ENCODE measurements around the gene UAP1L1.

UAP1L1 gene

GRCh38 chr9:137045294-137046087 lies 31.8 kb upstream of the UAP1L1 start:
- no peak overlapping the region for H3K9ac ChIP-seq (ENCODE audit: low read length)
- H3K36me3 ChIP-seq (ENCODE audit: insufficient read depth, low read length): no peaks in the 10 kb centered on the region
- H3K27ac ChIP-seq (ENCODE audit: low read depth, low read length, poor library complexity, severe bottlenecking): no peak overlapping the region
- H2AFZ ChIP-seq (ENCODE audit: low read length): no peak overlapping the region
- H4K20me1 ChIP-seq (ENCODE audit: insufficient read depth, low read length): no peaks in the 10 kb centered on the region
- peak overlapping the region; percentile 38 for H3K4me3 ChIP-seq (ENCODE audit: low read depth, low read length, poor library complexity, severe bottlenecking)
- peaks cover 20% of the 10 kb centered on the region; the same call in 1 of the 2 replicates for H3K27me3 ChIP-seq (ENCODE audit: insufficient read depth, low read length)
- H3F3A ChIP-seq (ENCODE audit: insufficient read depth, low read length): no peaks in the 10 kb centered on the region
- no peaks in the 10 kb centered on the region for H3K79me2 ChIP-seq (ENCODE audit: insufficient read depth, low read length)
- H3K9me3 ChIP-seq (ENCODE audit: low read length): no peaks in the 10 kb centered on the region
- no peak for TF ChIP-seq CTCF (IDR thresholded peaks at IDR 0.05; ENCODE audit: low read length)
- no peak for TF ChIP-seq EZH2 (IDR thresholded peaks at IDR 0.05; ENCODE audit: borderline replicate concordance, low read length)
- H3K9me2 ChIP-seq (ENCODE audit: low read depth, low read length): no peaks in the 10 kb centered on the region
- peak overlapping the region; percentile 41; the same call in 1 of the 2 replicates for H3K4me2 ChIP-seq (ENCODE audit: low read length)
- peaks cover 7% of the 10 kb centered on the region for H3K4me1 ChIP-seq (ENCODE audit: insufficient read depth, low read length, severe bottlenecking)

- peak within 1 kb of the TSS; percentile 41; the same call in 1 of the 2 replicates for H3K4me2 ChIP-seq (ENCODE audit: low read length)
- no peaks in the 10 kb centered on the region for H3K9me3 ChIP-seq (ENCODE audit: low read length)
- peaks cover 7% of the 10 kb centered on the region for H3K4me1 ChIP-seq (ENCODE audit: insufficient read depth, low read length, severe bottlenecking)
- peak; percentile 81 for TF ChIP-seq CTCF (IDR thresholded peaks at IDR 0.05; ENCODE audit: low read length)
- no peak for TF ChIP-seq EZH2 (IDR thresholded peaks at IDR 0.05; ENCODE audit: borderline replicate concordance, low read length)
- H2AFZ ChIP-seq (ENCODE audit: low read length): no peak within 1 kb of the TSS
- no peak within 1 kb of the TSS for H3K9ac ChIP-seq (ENCODE audit: low read length)
- H4K20me1 ChIP-seq (ENCODE audit: insufficient read depth, low read length): no peaks in the 10 kb centered on the region
- no peaks in the 10 kb centered on the region for H3K9me2 ChIP-seq (ENCODE audit: low read depth, low read length)
- H3K36me3 ChIP-seq (ENCODE audit: insufficient read depth, low read length): no peaks in the 10 kb centered on the region
- no peak within 1 kb of the TSS for H3K27ac ChIP-seq (ENCODE audit: low read depth, low read length, poor library complexity, severe bottlenecking)
- peak within 1 kb of the TSS; percentile 38 for H3K4me3 ChIP-seq (ENCODE audit: low read depth, low read length, poor library complexity, severe bottlenecking)
- H3K79me2 ChIP-seq (ENCODE audit: insufficient read depth, low read length): no peaks in the 10 kb centered on the region
- H3F3A ChIP-seq (ENCODE audit: insufficient read depth, low read length): no peaks in the 10 kb centered on the region
- peaks cover 13% of the 10 kb centered on the region; the same call in 1 of the 2 replicates for H3K27me3 ChIP-seq (ENCODE audit: insufficient read depth, low read length)
Measured at GRCh38 chr9:137046088-137046787, 31.1 kb upstream of the UAP1L1 start, which contains the start of gene NPDC1. Gene NPDC1 (minus strand): TSS chr9:137046177. CDS start chr9:137045989, 188 bp downstream.

- no peak overlapping the region for H2AFZ ChIP-seq (ENCODE audit: low read length)
- no peaks in the 10 kb centered on the region for H3K9me2 ChIP-seq (ENCODE audit: low read depth, low read length)
- no peaks in the 10 kb centered on the region for H3K36me3 ChIP-seq (ENCODE audit: insufficient read depth, low read length)
- H3K4me1 ChIP-seq (ENCODE audit: insufficient read depth, low read length, severe bottlenecking): peaks cover 11% of the 10 kb centered on the region
- no peak overlapping the region for H3K4me2 ChIP-seq (ENCODE audit: low read length)
- no peak overlapping the region for H3K9ac ChIP-seq (ENCODE audit: low read length)
- no peak overlapping the region for H3K4me3 ChIP-seq (ENCODE audit: low read depth, low read length, poor library complexity, severe bottlenecking)
- TF ChIP-seq EZH2 (IDR thresholded peaks at IDR 0.05; ENCODE audit: borderline replicate concordance, low read length) (no peak), CTCF (IDR thresholded peaks at IDR 0.05; ENCODE audit: low read length) (no peak)
- no peak overlapping the region for H3K27ac ChIP-seq (ENCODE audit: low read depth, low read length, poor library complexity, severe bottlenecking)
- no peaks in the 10 kb centered on the region for H3K9me3 ChIP-seq (ENCODE audit: low read length)
- H3F3A ChIP-seq (ENCODE audit: insufficient read depth, low read length): no peaks in the 10 kb centered on the region
- H3K79me2 ChIP-seq (ENCODE audit: insufficient read depth, low read length): no peaks in the 10 kb centered on the region
- H4K20me1 ChIP-seq (ENCODE audit: insufficient read depth, low read length): no peaks in the 10 kb centered on the region
- H3K27me3 ChIP-seq (ENCODE audit: insufficient read depth, low read length): peaks cover 12% of the 10 kb centered on the region; the same call in 1 of the 2 replicates
Measured at GRCh38 chr9:137048655-137049543, 28.4 kb upstream of the UAP1L1 start.
